ENCODE results near the gene MBP. TPM values are rescaled to one million over a fixed set of nuclear protein-coding genes. Genes with fewer than 3 reads are reported as not detected.

MBP gene
- total RNA-seq, 2 experiments from 2014 or later, result 75.4 to 79.2 TPM

GRCh38 chr18:77162580-77162979, 30.0 kb upstream of the MBP start:
- POLR2A ChIA-PET, result no interaction called here
- Histone ChIP-seq H3K9me3 (ENCODE audit: control insufficient read depth in 1 of 2, insufficient read depth in 1 of 2, low read length in 2 of 2) (peaks cover 0 to 5% of the 10 kb centered on the region in 2 experiments), H3K27me3 (ENCODE audit: control insufficient read depth in 1 of 2, insufficient read depth in 2 of 2, low read length in 2 of 2) (no peaks in the 10 kb centered on the region), H3K4me1 (ENCODE audit: insufficient read depth, low read length) (no peaks in the 10 kb centered on the region), H3K27ac (ENCODE audit: low read depth in 1 of 2, low read length in 2 of 2) (no peak overlapping the region), H3K36me3 (ENCODE audit: insufficient read depth, low read length) (no peaks in the 10 kb centered on the region), H3K4me3 (ENCODE audit: low read length) (no peak overlapping the region)
- intact Hi-C loops (cut with DNase I, micrococcal nuclease), result no loop called here
- H3K4me1 Mint-ChIP-seq (ENCODE audit: low read depth), result peaks cover 6% of the 10 kb centered on the region
- H3K9me3 Mint-ChIP-seq, result no peaks in the 10 kb centered on the region
- H3K36me3 Mint-ChIP-seq (ENCODE audit: low read depth), result no peaks in the 10 kb centered on the region
- TF ChIP-seq CTCF (IDR thresholded peaks at IDR 0.05), result no peak
- no peak overlapping the region for H3K4me3 Mint-ChIP-seq
- ATAC-seq (ENCODE audit: poor library complexity) (no peak), DNase-seq (no peak)
- peaks cover 5% of the 10 kb centered on the region for H3K27me3 Mint-ChIP-seq
- no peak overlapping the region for H3K27ac Mint-ChIP-seq
- CTCF ChIA-PET, result no interaction called here

DNA sequence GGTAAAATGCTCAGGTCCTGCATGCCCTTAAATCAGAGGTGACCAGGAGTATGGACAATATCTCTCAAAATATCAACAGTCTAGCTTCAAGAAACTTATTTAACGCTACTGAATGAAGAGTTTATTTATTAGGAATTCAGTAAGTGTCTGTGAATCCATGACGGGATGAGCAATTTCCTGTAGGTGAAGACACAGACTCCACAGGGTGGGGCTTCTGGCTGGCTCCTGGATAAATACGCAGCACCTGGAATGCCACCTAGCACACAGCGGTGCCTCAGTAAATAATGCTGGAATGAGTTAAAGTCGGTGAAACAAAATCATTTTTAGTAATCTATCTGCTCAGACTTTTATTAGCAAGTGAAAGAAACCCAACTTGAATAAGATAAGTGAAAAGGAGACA, 29.4 kb upstream of the MBP start:
- Mint-ChIP-seq H3K9me3 (no peaks in the 10 kb centered on the region), H3K27me3 (peaks cover 5% of the 10 kb centered on the region), H3K36me3 (ENCODE audit: low read depth) (no peaks in the 10 kb centered on the region), H3K4me3 (no peak overlapping the region), H3K27ac (no peak overlapping the region), H3K4me1 (ENCODE audit: low read depth) (peaks cover 6% of the 10 kb centered on the region)
- TF ChIP-seq CTCF (IDR thresholded peaks at IDR 0.05), result no peak
- no peak for ATAC-seq (ENCODE audit: poor library complexity)
- DNase-seq, result no peak
- H3K36me3 ChIP-seq (ENCODE audit: insufficient read depth, low read length), result no peaks in the 10 kb centered on the region
- H3K4me1 ChIP-seq (ENCODE audit: insufficient read depth, low read length), result no peaks in the 10 kb centered on the region
- intact Hi-C loops (cut with DNase I, micrococcal nuclease), result no loop called here
- H3K27ac ChIP-seq (ENCODE audit: low read depth in 1 of 2, low read length in 2 of 2), result no peak overlapping the region
- no peaks in the 10 kb centered on the region for H3K27me3 ChIP-seq (ENCODE audit: control insufficient read depth in 1 of 2, insufficient read depth in 2 of 2, low read length in 2 of 2)
- ChIA-PET POLR2A (no interaction called here), CTCF (no interaction called here)
- peaks cover 0 to 5% of the 10 kb centered on the region in 2 experiments for H3K9me3 ChIP-seq (ENCODE audit: control insufficient read depth in 1 of 2, insufficient read depth in 1 of 2, low read length in 2 of 2)
- H3K4me3 ChIP-seq (ENCODE audit: low read length), result no peak overlapping the region

GRCh38 chr18:77161383-77161782, 28.8 kb upstream of the MBP start:
- ATAC-seq (ENCODE audit: poor library complexity) (no peak), DNase-seq (no peak)
- H3K36me3 ChIP-seq (ENCODE audit: insufficient read depth, low read length), result no peaks in the 10 kb centered on the region
- no peak overlapping the region for H3K4me3 Mint-ChIP-seq
- ChIA-PET POLR2A (no interaction called here), CTCF (no interaction called here)
- H3K27me3 Mint-ChIP-seq, result peaks cover 5% of the 10 kb centered on the region
- no peaks in the 10 kb centered on the region for H3K9me3 Mint-ChIP-seq
- no peak overlapping the region for H3K4me3 ChIP-seq (ENCODE audit: low read length)
- H3K4me1 ChIP-seq (ENCODE audit: insufficient read depth, low read length), result no peaks in the 10 kb centered on the region
- H3K27me3 ChIP-seq (ENCODE audit: control insufficient read depth in 1 of 2, insufficient read depth in 2 of 2, low read length in 2 of 2), result no peaks in the 10 kb centered on the region
- no peaks in the 10 kb centered on the region for H3K36me3 Mint-ChIP-seq (ENCODE audit: low read depth)
- no peak overlapping the region for H3K27ac ChIP-seq (ENCODE audit: low read depth in 1 of 2, low read length in 2 of 2)
- H3K27ac Mint-ChIP-seq, result no peak overlapping the region
- TF ChIP-seq CTCF (IDR thresholded peaks at IDR 0.05), result no peak
- intact Hi-C loops (cut with DNase I, micrococcal nuclease), result no loop called here
- H3K4me1 Mint-ChIP-seq (ENCODE audit: low read depth), result peaks cover 6% of the 10 kb centered on the region
- peaks cover 0 to 5% of the 10 kb centered on the region in 2 experiments for H3K9me3 ChIP-seq (ENCODE audit: control insufficient read depth in 1 of 2, insufficient read depth in 1 of 2, low read length in 2 of 2)
